Prostate gland (tissue), 2 donors: ENCODE measurements around the gene ASCC3.

Experiments
- CTCF ChIP-seq, 4 experiments: fragments of 200-600 bp in 2 of 4; fragments of 450-650 bp in 2 of 4; sonication (generic) in 2 of 4; IDR thresholded peaks; 1 replicate in 3 of 4; 2 replicates in 1 of 4; pipeline ENCODE4 v1.5.1; 2016 to 2019; ENCODE audit warnings: antibody characterized with exemption in 4 of 4, mild to moderate bottlenecking in 2 of 4, moderate library complexity in 2 of 4
- POLR2AphosphoS5 ChIP-seq: sonication (generic); formaldehyde crosslinking; IDR thresholded peaks from one replicate; pipeline ENCODE4 v1.6.1; 2017; ENCODE audit warnings: antibody characterized with exemption

- no peak for TF ChIP-seq CTCF (IDR thresholded peaks at IDR 0.05)
- TF ChIP-seq POLR2AphosphoS5: no peak
Measured at GRCh38 chr6:100469101-100469859, 411.8 kb downstream of the ASCC3 start.
